T-helper 17 cell (primary cell): Measurements from ENCODE around the gene PIEZO2. TPM values are rescaled to one million over a fixed set of nuclear protein-coding genes. Genes with fewer than 3 reads are reported as not detected.

Experiments
- ATAC-seq: fragments of 150-1000 bp; cut with Tn5 transposase; 2 replicates; pipeline ENCODE4 v1.10.0; 2021; ENCODE audit warnings: mild to moderate bottlenecking, moderate library complexity
- DNase-seq, 3 donors: peaks; one replicate each; pipeline versions ENCODE4 v3.0.0 to v3.0.0-alpha.2; 2020 to 2021
- H3K9me3 ChIP-seq: one replicate; pipeline ENCODE4 v1.7.0; 2013; ENCODE audit warnings: low read length, mild to moderate bottlenecking; ENCODE audit not compliant: control insufficient read depth, poor library complexity, severe bottlenecking
- H3K27ac Mint-ChIP-seq: one replicate; pipeline ENCODE4 v1.8.0; 2022; ENCODE audit warnings: mild to moderate bottlenecking, moderate library complexity, mixed read lengths
- H3K27me3 Mint-ChIP-seq: one replicate; pipeline ENCODE4 v1.8.0; 2022; ENCODE audit warnings: mixed read lengths
- H3K36me3 Mint-ChIP-seq: one replicate; pipeline ENCODE4 v1.8.0; 2022; ENCODE audit warnings: low read depth, mixed read lengths
- H3K4me1 Mint-ChIP-seq: one replicate; pipeline ENCODE4 v1.8.0; 2022; ENCODE audit warnings: mild to moderate bottlenecking, mixed read lengths
- H3K4me3 Mint-ChIP-seq: one replicate; pipeline ENCODE4 v1.8.0; 2022; ENCODE audit warnings: mild to moderate bottlenecking, moderate library complexity, mixed read lengths
- total RNA-seq, 4 donors: library from RNA in 2 of 4; stranded (reverse) in 2 of 4; gene quantifications; one replicate each; pipeline ENCODE4 v1.2.3 and lab custom pipeline; 2022 to 2026

The PIEZO2 gene
- total RNA-seq, 2 donors from 2014 or later, result not detected

GRCh38 chr18:11115276-11115675 is 34.1 kb downstream of the PIEZO2 start:
- Mint-ChIP-seq H3K27me3 (peaks cover 8% of the 10 kb centered on the region), H3K36me3 (no peaks in the 10 kb centered on the region), H3K4me1 (peaks cover 3% of the 10 kb centered on the region), H3K4me3 (no peak overlapping the region), H3K27ac (no peak overlapping the region)
- no peaks in the 10 kb centered on the region for H3K9me3 ChIP-seq
- no peak for ATAC-seq
- no peak for DNase-seq

- Mint-ChIP-seq H3K27me3 (peaks cover 8% of the 10 kb centered on the region), H3K4me3 (no peak overlapping the region), H3K4me1 (no peaks in the 10 kb centered on the region), H3K36me3 (no peaks in the 10 kb centered on the region), H3K27ac (no peak overlapping the region)
- no peak for DNase-seq
- no peaks in the 10 kb centered on the region for H3K9me3 ChIP-seq
- no peak for ATAC-seq
Measured at GRCh38 chr18:11114653-11115052, 34.7 kb downstream of the PIEZO2 start.

GRCh38 chr18:11113937-11114336 is 35.4 kb downstream of the PIEZO2 start:
- no peak overlapping the region for H3K27ac Mint-ChIP-seq
- no peaks in the 10 kb centered on the region for H3K4me1 Mint-ChIP-seq
- no peaks in the 10 kb centered on the region for H3K36me3 Mint-ChIP-seq
- H3K4me3 Mint-ChIP-seq, result no peak overlapping the region
- ATAC-seq (no peak), DNase-seq (no peak)
- H3K27me3 Mint-ChIP-seq, result peaks cover 8% of the 10 kb centered on the region
- no peaks in the 10 kb centered on the region for H3K9me3 ChIP-seq

GRCh38 chr18:11113046-11113548 is 36.3 kb downstream of the PIEZO2 start:
- peaks cover 8% of the 10 kb centered on the region for H3K27me3 Mint-ChIP-seq
- no peaks in the 10 kb centered on the region for H3K36me3 Mint-ChIP-seq
- no peak overlapping the region for H3K27ac Mint-ChIP-seq
- no peak overlapping the region for H3K4me3 Mint-ChIP-seq
- ATAC-seq (no peak), DNase-seq (no peak)
- no peaks in the 10 kb centered on the region for H3K9me3 ChIP-seq
- H3K4me1 Mint-ChIP-seq, result no peaks in the 10 kb centered on the region

GRCh38 chr18:11112286-11112685 is 37.1 kb downstream of the PIEZO2 start:
- no peaks in the 10 kb centered on the region for H3K9me3 ChIP-seq
- peaks cover 8% of the 10 kb centered on the region for H3K27me3 Mint-ChIP-seq
- no peaks in the 10 kb centered on the region for H3K36me3 Mint-ChIP-seq
- H3K4me3 Mint-ChIP-seq, result no peak overlapping the region
- no peak overlapping the region for H3K27ac Mint-ChIP-seq
- no peak for DNase-seq
- ATAC-seq, result no peak
- no peaks in the 10 kb centered on the region for H3K4me1 Mint-ChIP-seq

GRCh38 chr18:11110509-11110908 is 38.9 kb downstream of the PIEZO2 start:
- no peaks in the 10 kb centered on the region for H3K36me3 Mint-ChIP-seq

GRCh38 chr18:11108947-11109346 is 40.4 kb downstream of the PIEZO2 start:
- Mint-ChIP-seq H3K4me3 (no peak overlapping the region), H3K36me3 (no peaks in the 10 kb centered on the region), H3K4me1 (no peaks in the 10 kb centered on the region), H3K27ac (no peak overlapping the region), H3K27me3 (peaks cover 14% of the 10 kb centered on the region)
- no peak for DNase-seq
- H3K9me3 ChIP-seq, result no peaks in the 10 kb centered on the region
- ATAC-seq, result no peak

More at GRCh38 chr18:11110509-11110908, 38.9 kb downstream of the PIEZO2 start:
- Mint-ChIP-seq H3K27me3 (peaks cover 14% of the 10 kb centered on the region), H3K4me1 (no peaks in the 10 kb centered on the region), H3K4me3 (no peak overlapping the region), H3K27ac (no peak overlapping the region)
- DNase-seq, result no peak
- H3K9me3 ChIP-seq, result no peaks in the 10 kb centered on the region
- no peak for ATAC-seq

- no peaks in the 10 kb centered on the region for H3K9me3 ChIP-seq
- Mint-ChIP-seq H3K27ac (no peak overlapping the region), H3K36me3 (no peaks in the 10 kb centered on the region), H3K4me3 (no peak overlapping the region), H3K27me3 (peaks cover 6% of the 10 kb centered on the region), H3K4me1 (no peaks in the 10 kb centered on the region)
- ATAC-seq (no peak), DNase-seq (no peak)
Measured at GRCh38 chr18:11106894-11107293, 42.5 kb downstream of the PIEZO2 start.

- DNase-seq (no peak), ATAC-seq (no peak)
- no peaks in the 10 kb centered on the region for H3K36me3 Mint-ChIP-seq
- H3K9me3 ChIP-seq, result no peaks in the 10 kb centered on the region
- no peak overlapping the region for H3K4me3 Mint-ChIP-seq
- no peaks in the 10 kb centered on the region for H3K4me1 Mint-ChIP-seq
- no peak overlapping the region for H3K27ac Mint-ChIP-seq
- H3K27me3 Mint-ChIP-seq, result peaks cover 11% of the 10 kb centered on the region
Measured at GRCh38 chr18:11105463-11105862, 43.9 kb downstream of the PIEZO2 start.

GRCh38 chr18:11104307-11104706 is 45.1 kb downstream of the PIEZO2 start:
- H3K9me3 ChIP-seq, result no peaks in the 10 kb centered on the region
- DNase-seq (no peak), ATAC-seq (no peak)
- Mint-ChIP-seq H3K4me1 (no peaks in the 10 kb centered on the region), H3K4me3 (no peak overlapping the region), H3K27ac (no peak overlapping the region), H3K36me3 (no peaks in the 10 kb centered on the region), H3K27me3 (peaks cover 11% of the 10 kb centered on the region)

GRCh38 chr18:11096839-11097750 is 52.3 kb downstream of the PIEZO2 start:
- DNase-seq, result no peak
- Mint-ChIP-seq H3K36me3 (no peaks in the 10 kb centered on the region), H3K27ac (no peak overlapping the region), H3K4me3 (no peak overlapping the region), H3K4me1 (no peaks in the 10 kb centered on the region), H3K27me3 (peaks cover 5% of the 10 kb centered on the region)
- ATAC-seq, result no peak
- H3K9me3 ChIP-seq, result no peaks in the 10 kb centered on the region

GRCh38 chr18:11096411-11096810 is 53.0 kb downstream of the PIEZO2 start:
- Mint-ChIP-seq H3K4me3 (no peak overlapping the region), H3K27ac (no peak overlapping the region), H3K4me1 (no peaks in the 10 kb centered on the region), H3K27me3 (peaks cover 5% of the 10 kb centered on the region), H3K36me3 (no peaks in the 10 kb centered on the region)
- no peaks in the 10 kb centered on the region for H3K9me3 ChIP-seq
- ATAC-seq (no peak), DNase-seq (no peak)

GRCh38 chr18:11095674-11096293 is 53.6 kb downstream of the PIEZO2 start:
- H3K9me3 ChIP-seq, result no peaks in the 10 kb centered on the region
- DNase-seq (no peak), ATAC-seq (no peak)
- H3K4me1 Mint-ChIP-seq, result no peaks in the 10 kb centered on the region
- no peaks in the 10 kb centered on the region for H3K36me3 Mint-ChIP-seq
- no peak overlapping the region for H3K4me3 Mint-ChIP-seq
- H3K27ac Mint-ChIP-seq, result no peak overlapping the region
- H3K27me3 Mint-ChIP-seq, result no peaks in the 10 kb centered on the region
